GM10847 (cell line): ENCODE results near the gene METTL25B.
A peak's percentile ranks its signal among the peaks of the same experiment; 100 is the strongest.

Experiments
- POLR2A ChIP-seq: IDR thresholded peaks from 2 replicates; pipeline ENCODE4 v1.6.1; 2011; ENCODE audit not compliant: insufficient read length; ENCODE audit errors: extremely low read depth

The METTL25B gene

GRCh38 chr1:156727926-156728598 is at the start of gene METTL25B:
Gene METTL25B, plus strand, starts transcription at chr1:156728469. Its CDS starts 636 bp downstream, at chr1:156729105.
- peak; percentile 87 for TF ChIP-seq POLR2A

- no peak for TF ChIP-seq POLR2A
Observed at GRCh38 chr1:156680056-156680455, 48.2 kb upstream of the METTL25B start.

- TF ChIP-seq POLR2A = no peak
Observed at GRCh38 chr1:156681196-156681960, 46.9 kb upstream of the METTL25B start.

DNA sequence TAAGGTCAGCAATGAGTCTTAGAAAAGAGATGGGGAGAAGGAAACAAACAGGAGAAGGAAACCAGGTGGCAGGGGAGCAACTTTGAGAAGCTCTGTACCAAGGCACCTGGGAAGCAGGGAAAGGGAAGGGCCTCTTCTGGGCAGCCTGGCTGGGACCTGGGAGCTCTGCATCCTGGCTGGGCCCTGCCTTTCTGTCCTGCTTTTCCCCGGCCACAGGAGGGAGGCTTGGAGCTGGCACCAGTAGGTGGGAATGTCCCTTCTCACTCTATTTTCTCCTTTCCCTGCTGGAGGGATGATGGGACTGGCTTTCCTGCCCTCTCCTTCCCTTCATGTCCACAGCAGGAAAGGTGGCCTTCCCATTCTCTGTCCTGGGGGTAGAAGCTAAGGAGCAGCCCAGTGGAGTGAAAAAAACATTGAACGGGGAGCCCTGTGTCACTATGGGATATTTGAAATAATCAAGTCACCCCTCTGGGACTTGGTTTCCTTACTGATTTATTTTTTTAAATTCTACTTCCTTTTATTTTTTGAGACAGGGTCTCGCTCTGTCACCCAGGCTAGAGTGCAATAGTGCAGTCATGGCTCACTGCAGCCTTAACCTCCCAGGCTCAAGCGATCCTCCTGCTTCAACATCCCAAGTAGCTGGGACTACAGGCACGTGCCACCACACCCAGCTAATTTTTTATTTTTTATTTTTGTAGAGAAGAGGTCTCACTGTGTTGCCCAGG is 45.9 kb upstream of the METTL25B start:
- TF ChIP-seq POLR2A = no peak

DNA sequence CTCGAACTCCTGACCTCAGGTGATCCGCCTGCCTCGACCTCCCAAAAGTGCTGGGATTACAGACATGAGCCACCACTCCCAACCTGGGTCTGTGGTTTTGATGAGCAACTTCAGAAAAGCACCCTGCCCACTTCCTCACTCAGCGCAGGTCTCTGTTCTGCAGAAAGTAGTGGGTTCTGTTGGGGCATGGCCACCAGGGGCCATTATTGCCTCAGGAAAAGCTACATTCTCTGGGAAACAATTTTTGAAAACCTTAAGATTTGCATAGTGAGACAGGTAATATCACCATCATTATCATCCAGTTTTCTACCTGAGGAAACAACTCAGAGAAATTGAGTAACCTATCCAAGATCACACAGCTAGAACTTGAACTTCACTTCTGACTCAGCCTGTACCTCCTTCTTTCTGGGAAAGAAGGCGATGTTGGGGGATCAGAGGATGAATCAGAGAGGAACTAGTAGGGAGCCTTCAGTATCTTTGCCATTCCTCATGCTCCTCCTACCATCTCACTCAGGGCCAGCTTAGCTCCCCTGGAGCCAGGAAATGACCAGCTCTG is 44.0 kb upstream of the METTL25B start:
- no peak for TF ChIP-seq POLR2A

DNA sequence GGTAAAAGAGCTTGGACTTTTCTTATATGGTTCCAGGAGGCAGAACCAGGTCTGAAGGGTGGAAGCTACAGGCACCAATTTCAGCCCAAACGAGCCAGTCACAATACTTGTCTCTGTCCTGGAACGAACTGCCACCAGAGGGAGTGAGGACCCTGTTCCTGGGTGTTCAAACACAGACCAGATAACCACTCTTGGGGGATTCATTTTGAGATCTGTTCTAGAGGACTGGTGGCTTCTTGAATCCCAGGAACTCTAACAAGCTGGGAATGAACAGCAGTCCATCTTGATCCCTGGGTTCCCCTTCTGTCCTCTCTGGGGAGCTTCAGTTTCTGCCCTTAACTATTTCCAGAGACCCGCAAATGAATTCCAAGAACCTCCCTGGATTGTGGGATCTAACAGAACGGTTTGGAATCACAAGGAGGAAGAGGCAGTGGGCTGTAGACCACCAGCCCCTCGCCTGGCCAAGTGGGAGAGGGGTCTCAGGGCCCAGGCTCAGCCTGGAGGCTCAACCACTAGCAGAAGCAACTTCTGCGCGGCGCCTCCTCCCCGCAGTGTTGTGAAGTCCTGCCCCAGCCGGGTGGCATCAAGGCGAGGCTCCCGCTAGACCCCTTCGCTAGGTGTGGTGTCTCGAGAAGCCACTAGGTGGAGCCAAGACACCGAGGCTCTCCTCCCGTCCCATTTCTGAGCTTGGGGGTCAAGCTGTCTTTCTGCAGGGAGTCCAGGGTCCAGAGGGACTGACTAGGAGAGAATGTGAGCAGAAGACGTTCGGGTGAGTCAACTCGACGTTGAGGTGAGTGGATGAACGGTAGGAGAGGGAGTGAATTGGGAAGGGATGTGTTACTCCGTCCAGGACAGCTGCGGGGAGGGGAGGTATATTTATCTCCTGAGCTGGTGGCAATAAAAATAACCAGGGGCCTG is 39.0 kb upstream of the METTL25B start:
- no peak for TF ChIP-seq POLR2A

- TF ChIP-seq POLR2A = no peak
Observed at GRCh38 chr1:156689953-156690674, 38.2 kb upstream of the METTL25B start.

GRCh38 chr1:156690675-156691036 is 37.6 kb upstream of the METTL25B start:
- TF ChIP-seq POLR2A = no peak

DNA sequence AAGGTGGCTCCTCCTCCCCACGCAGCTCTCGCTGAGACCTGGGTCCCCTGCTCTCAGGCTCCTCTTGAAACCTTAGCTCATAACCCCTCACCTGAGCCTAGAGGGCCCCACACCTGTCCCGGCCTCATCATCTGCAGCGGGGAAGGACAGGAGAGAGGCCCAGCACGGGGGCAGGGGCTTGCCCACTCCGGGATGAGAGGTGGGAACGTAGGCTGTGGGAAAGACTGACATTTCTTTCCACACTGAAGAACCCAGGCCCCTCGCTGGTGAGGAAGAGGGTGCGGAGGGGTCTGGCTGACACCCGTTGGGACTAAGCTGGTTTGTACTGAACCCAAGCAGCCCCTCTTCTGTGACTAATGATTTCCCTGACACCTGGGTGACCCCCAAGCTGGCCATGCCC is 37.1 kb upstream of the METTL25B start:
- TF ChIP-seq POLR2A = no peak

DNA sequence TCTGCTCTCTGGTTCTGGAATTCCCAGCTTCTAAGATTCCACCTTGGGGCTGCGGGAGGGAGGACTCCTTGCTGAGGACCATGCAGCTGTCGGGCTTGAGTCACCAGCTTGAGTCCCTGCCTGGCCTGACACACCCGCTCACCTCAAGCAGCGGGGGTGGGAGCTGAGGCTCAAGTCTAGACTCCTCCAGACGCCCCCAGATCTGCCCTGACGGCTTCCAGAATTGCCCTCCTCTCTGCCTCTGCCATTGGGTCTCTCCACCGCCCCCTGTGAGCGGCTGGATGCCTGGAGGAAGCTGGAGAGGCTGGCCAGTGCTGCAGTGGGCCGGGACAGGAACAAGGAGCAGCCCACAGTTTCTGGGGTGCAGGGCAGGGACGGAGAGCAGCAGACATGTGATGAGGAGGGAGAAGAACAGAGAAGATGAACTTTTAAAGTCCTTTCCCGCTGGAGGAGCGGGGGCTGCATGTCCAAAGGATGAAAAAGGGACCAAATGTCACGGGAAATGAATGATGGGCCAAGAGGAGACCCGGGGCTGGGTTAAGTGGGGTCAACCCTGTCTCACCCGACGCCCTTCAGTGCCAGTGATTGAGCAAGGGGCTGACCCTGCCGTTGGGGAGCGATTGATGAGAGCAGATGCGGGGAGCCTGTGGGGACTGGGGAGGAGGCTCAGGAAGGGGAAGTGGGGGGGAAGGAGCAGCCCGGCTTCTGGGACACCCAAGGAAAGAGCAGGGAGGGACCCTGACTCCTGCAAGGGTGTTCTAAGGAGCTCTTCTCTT is 36.4 kb upstream of the METTL25B start:
- TF ChIP-seq POLR2A = no peak

- TF ChIP-seq POLR2A = no peak
Observed at GRCh38 chr1:156692441-156692924, 35.8 kb upstream of the METTL25B start.

- TF ChIP-seq POLR2A = no peak
Observed at GRCh38 chr1:156692925-156693847, 35.1 kb upstream of the METTL25B start.
